Endodermal cell (in vitro differentiated cells): Measurements from ENCODE around the gene TRIM24. TPM values are rescaled to one million over a fixed set of nuclear protein-coding genes. Genes with fewer than 3 reads are reported as not detected.

Experiments used
- DNase-seq: peaks from one replicate; pipeline ENCODE4 v3.0.0-alpha.2; 2017
- H3K27ac ChIP-seq: 2 replicates; pipeline ENCODE4 v1.5.1; 2013; ENCODE audit warnings: mild to moderate bottlenecking, low read depth, low read length, moderate library complexity
- H3K27me3 ChIP-seq: 2 replicates; pipeline ENCODE4 v1.6.1; 2013; ENCODE audit warnings: mild to moderate bottlenecking, low read length, moderate library complexity; ENCODE audit not compliant: insufficient read depth, control insufficient read depth, poor library complexity, severe bottlenecking
- H3K36me3 ChIP-seq: 2 replicates; pipeline ENCODE4 v1.7.0; 2013; ENCODE audit warnings: mild to moderate bottlenecking, low read length, moderate library complexity; ENCODE audit not compliant: control insufficient read depth, insufficient read depth
- H3K4me1 ChIP-seq: one replicate; pipeline ENCODE4 v1.7.0; 2013; ENCODE audit warnings: low read length; ENCODE audit not compliant: control insufficient read depth, insufficient read depth
- H3K4me3 ChIP-seq: 2 replicates; pipeline ENCODE4 v1.5.1; 2013; ENCODE audit warnings: mild to moderate bottlenecking, low read length, moderate library complexity
- H3K9ac ChIP-seq: 2 replicates; pipeline ENCODE4 v1.6.1; 2013; ENCODE audit warnings: mild to moderate bottlenecking, low read length, moderate library complexity; ENCODE audit not compliant: poor library complexity, severe bottlenecking; ENCODE audit errors: extremely low read depth
- H3K9me3 ChIP-seq: 2 replicates; pipeline ENCODE4 v1.6.1; 2013; ENCODE audit warnings: mild to moderate bottlenecking, low read length, moderate library complexity; ENCODE audit not compliant: control insufficient read depth
- H3K27ac Mint-ChIP-seq: 2 replicates; pipeline ENCODE4 v1.8.0; 2020; ENCODE audit warnings: mixed read lengths
- H3K27me3 Mint-ChIP-seq: 2 replicates; pipeline ENCODE4 v1.8.0; 2021; ENCODE audit warnings: mild to moderate bottlenecking, mixed read lengths; ENCODE audit not compliant: insufficient read depth
- H3K36me3 Mint-ChIP-seq: 2 replicates; pipeline ENCODE4 v1.8.0; 2020; ENCODE audit warnings: low read depth, mixed read lengths
- H3K4me1 Mint-ChIP-seq: 2 replicates; pipeline ENCODE4 v1.8.0; 2020; ENCODE audit warnings: mixed read lengths
- H3K4me3 Mint-ChIP-seq: 2 replicates; pipeline ENCODE4 v1.8.0; 2020; ENCODE audit warnings: mild to moderate bottlenecking, moderate library complexity, mixed read lengths
- H3K9me3 Mint-ChIP-seq: 2 replicates; pipeline ENCODE4 v1.8.0; 2020; ENCODE audit warnings: mild to moderate bottlenecking, mixed read lengths
- CTCF ChIP-seq: fragments of 200-600 bp; sonication (generic); conservative IDR thresholded peaks from 2 replicates; pipeline ENCODE4 v1.5.0; 2021; ENCODE audit warnings: antibody characterized with exemption, mild to moderate bottlenecking
- WGBS, 2 experiments: methylation state at CpG; one replicate each; pipeline versions ENCODE4 v1.1.5 to v1.1.7; 2013; ENCODE audit warnings: missing lambda C conversion rate in 2 of 2, mixed read lengths in 1 of 2; ENCODE audit not compliant: insufficient coverage in 1 of 2, insufficient read length in 1 of 2; 5-methylcytosine and 5-hydroxymethylcytosine counted together
- total RNA-seq, 2 donors: library from RNA; stranded (reverse); fragmentation: NEBNext Ultra II Directional in 1 of 2; extraction: Animal tissue kit (Norgen Biotek cat#: 25700) in 1 of 2; gene quantifications; 2 replicates in 1 of 2; 3 replicates in 1 of 2; pipeline ENCODE4 v1.2.1, GENCODE V29; 2021

The TRIM24 gene
- total RNA-seq, 2 donors from 2014 or later: 62.1 to 70.1 TPM

GRCh38 chr7:138587485-138587884 lies 127.4 kb downstream of the TRIM24 start:
- Histone ChIP-seq H3K36me3 (peaks cover 57% of the 10 kb centered on the region), H3K27ac (no peak overlapping the region), H3K4me1 (no peaks in the 10 kb centered on the region), H3K9ac (no peak overlapping the region), H3K4me3 (no peak overlapping the region), H3K27me3 (no peaks in the 10 kb centered on the region), H3K9me3 (no peaks in the 10 kb centered on the region)
- Mint-ChIP-seq H3K27ac (no peak overlapping the region), H3K27me3 (no peaks in the 10 kb centered on the region), H3K9me3 (no peaks in the 10 kb centered on the region), H3K36me3 (peaks cover 56% of the 10 kb centered on the region), H3K4me1 (no peaks in the 10 kb centered on the region), H3K4me3 (no peak overlapping the region)
- no peak for DNase-seq
- no peak for TF ChIP-seq CTCF
- WGBS, 2 experiments: 93 to 97% methylated on average over 4 of the region's 4 CpGs

- WGBS, 2 experiments: 90% methylated on average over 2 of the region's 2 CpGs; no CpG with 5 or more reads in 1 of the 2 experiments
- H3K4me1 Mint-ChIP-seq: no peaks in the 10 kb centered on the region
- no peak overlapping the region for H3K4me3 ChIP-seq
- no peaks in the 10 kb centered on the region for H3K27me3 Mint-ChIP-seq
- no peak for DNase-seq
- H3K9ac ChIP-seq: no peak overlapping the region
- no peak overlapping the region for H3K27ac Mint-ChIP-seq
- H3K36me3 Mint-ChIP-seq: peaks cover 42% of the 10 kb centered on the region
- H3K27ac ChIP-seq: no peak overlapping the region
- H3K4me3 Mint-ChIP-seq: no peak overlapping the region
- H3K9me3 ChIP-seq: no peaks in the 10 kb centered on the region
- TF ChIP-seq CTCF: no peak
- H3K9me3 Mint-ChIP-seq: no peaks in the 10 kb centered on the region
- H3K36me3 ChIP-seq: peaks cover 42% of the 10 kb centered on the region
- no peaks in the 10 kb centered on the region for H3K4me1 ChIP-seq
- H3K27me3 ChIP-seq: no peaks in the 10 kb centered on the region
Observed at GRCh38 chr7:138588986-138589385, 128.9 kb downstream of the TRIM24 start.

- peaks cover 30% of the 10 kb centered on the region for H3K36me3 ChIP-seq
- TF ChIP-seq CTCF: no peak
- Mint-ChIP-seq H3K27me3 (no peaks in the 10 kb centered on the region), H3K4me3 (no peak overlapping the region), H3K27ac (no peak overlapping the region), H3K9me3 (no peaks in the 10 kb centered on the region), H3K36me3 (peaks cover 31% of the 10 kb centered on the region), H3K4me1 (no peaks in the 10 kb centered on the region)
- no peak for DNase-seq
- no peak overlapping the region for H3K4me3 ChIP-seq
- WGBS, 2 experiments: 91% methylated on average over 1 of the region's 1 CpG; no CpG with 5 or more reads in 1 of the 2 experiments
- H3K4me1 ChIP-seq: no peaks in the 10 kb centered on the region
- no peak overlapping the region for H3K27ac ChIP-seq
- no peak overlapping the region for H3K9ac ChIP-seq
- H3K9me3 ChIP-seq: no peaks in the 10 kb centered on the region
- H3K27me3 ChIP-seq: no peaks in the 10 kb centered on the region
Observed at GRCh38 chr7:138590154-138590553, 130.1 kb downstream of the TRIM24 start.
